Esophagus muscularis mucosa (tissue), 4 donors: ENCODE results near the gene ZNF468.
"Not testable (repeated sequence)": the region's sequence is repeated elsewhere in the genome, so short reads cannot be mapped to it uniquely, and the experiment has no call there.

Experiments
- EP300 ChIP-seq: sonication (generic); formaldehyde crosslinking; IDR thresholded peaks from one replicate; pipeline ENCODE4 v1.6.1; 2017; ENCODE audit warnings: antibody characterized with exemption
- POLR2A ChIP-seq: fragments of 450-650 bp; IDR thresholded peaks from one replicate; pipeline ENCODE4 v1.6.1; 2017; ENCODE audit warnings: antibody characterized with exemption, moderate library complexity, mild to moderate bottlenecking, low read depth
- POLR2AphosphoS5 ChIP-seq, 2 donors: sonication (generic); formaldehyde crosslinking; IDR thresholded peaks; one replicate each; pipeline ENCODE4 v1.6.1; 2017; ENCODE audit warnings: antibody characterized with exemption in 2 of 2
- TF ChIP-seq, protein P1 (sequence below), 3 experiments: fragments of 200-600 bp in 2 of 3; fragments of 450-650 bp in 1 of 3; sonication (generic) in 2 of 3; IDR thresholded peaks; one replicate each; pipeline ENCODE4 v1.5.1; 2017 to 2019; ENCODE audit warnings: antibody characterized with exemption in 3 of 3, mild to moderate bottlenecking in 2 of 3, moderate library complexity in 1 of 3

DNA sequence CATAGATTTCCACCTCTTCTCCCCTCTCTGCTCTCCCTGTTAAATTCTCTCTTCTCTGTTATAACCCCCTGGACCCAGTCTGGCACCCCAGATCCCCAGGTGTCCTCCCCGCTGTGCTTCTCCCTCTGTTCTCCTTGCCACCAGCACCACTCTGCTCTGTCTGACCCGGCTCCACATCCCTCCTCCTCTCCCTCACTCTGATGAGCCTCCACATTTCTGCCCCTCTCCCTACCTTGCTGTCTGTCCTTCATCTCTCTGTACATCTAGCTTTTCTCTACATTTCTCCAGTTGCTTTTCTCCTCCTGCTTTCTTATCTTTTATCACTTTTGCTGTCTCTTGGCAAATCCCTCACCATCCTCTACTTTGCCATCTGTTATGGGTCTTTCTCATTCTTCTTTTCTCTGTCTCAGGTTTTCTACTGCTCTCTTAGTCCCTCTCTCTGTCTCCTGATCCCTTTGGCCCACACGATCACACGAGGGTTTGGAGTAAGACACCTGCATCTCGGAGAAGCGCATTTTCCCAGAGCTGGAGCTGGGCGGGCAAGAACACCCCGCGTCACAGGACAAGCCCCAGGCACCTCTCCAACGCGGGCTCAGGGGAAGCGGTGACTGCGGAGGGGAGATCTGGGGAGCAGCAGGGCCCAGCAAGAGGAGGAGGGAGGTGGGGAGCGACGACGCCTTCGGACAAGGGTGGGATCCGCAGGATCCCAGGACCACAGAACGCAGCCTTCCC, 36.8 kb downstream of the ZNF468 start:
- TF ChIP-seq, protein P1, sequence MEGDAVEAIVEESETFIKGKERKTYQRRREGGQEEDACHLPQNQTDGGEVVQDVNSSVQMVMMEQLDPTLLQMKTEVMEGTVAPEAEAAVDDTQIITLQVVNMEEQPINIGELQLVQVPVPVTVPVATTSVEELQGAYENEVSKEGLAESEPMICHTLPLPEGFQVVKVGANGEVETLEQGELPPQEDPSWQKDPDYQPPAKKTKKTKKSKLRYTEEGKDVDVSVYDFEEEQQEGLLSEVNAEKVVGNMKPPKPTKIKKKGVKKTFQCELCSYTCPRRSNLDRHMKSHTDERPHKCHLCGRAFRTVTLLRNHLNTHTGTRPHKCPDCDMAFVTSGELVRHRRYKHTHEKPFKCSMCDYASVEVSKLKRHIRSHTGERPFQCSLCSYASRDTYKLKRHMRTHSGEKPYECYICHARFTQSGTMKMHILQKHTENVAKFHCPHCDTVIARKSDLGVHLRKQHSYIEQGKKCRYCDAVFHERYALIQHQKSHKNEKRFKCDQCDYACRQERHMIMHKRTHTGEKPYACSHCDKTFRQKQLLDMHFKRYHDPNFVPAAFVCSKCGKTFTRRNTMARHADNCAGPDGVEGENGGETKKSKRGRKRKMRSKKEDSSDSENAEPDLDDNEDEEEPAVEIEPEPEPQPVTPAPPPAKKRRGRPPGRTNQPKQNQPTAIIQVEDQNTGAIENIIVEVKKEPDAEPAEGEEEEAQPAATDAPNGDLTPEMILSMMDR (IDR thresholded peaks at IDR 0.05) = not testable (repeated sequence)
- not testable (repeated sequence) for TF ChIP-seq POLR2A; EP300; POLR2AphosphoS5 (IDR thresholded peaks at IDR 0.05)
